ENCODE results near the gene C11orf24. TPM values are rescaled to one million over a fixed set of nuclear protein-coding genes. Genes with fewer than 3 reads are reported as not detected.

Gene C11orf24
- total and polyA plus RNA-seq, 2 of the 4 experiments (the other 2 are of a cell fraction), result 42.5 to 135 TPM

DNA sequence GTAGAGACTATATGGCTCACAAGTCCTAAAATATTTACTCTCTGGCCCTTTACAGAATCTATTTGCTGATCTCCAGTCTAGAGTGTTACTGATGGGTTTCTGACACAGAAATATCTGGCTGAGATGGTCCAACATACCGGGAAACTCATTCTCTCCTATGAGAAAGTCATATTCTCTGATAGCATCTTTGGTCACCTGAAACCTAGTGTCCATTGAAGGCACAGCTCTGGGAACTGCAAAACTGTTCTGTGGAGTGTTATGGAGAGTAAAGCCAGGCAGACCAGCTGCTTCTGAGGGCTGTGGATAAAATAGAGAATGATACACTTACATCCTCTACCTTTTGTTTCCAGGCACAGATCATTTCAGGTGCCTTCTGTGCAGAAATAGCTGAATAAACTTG lies 2.5 kb upstream of the C11orf24 start:
- H2AK5ac ChIP-seq (ENCODE audit: low read depth, low read length), result no peak overlapping the region
- whole genome bisulfite sequencing, 2 experiments (ENCODE audit: extremely low coverage in 2 of 2, insufficient read length in 1 of 2), result no CpG with 5 or more reads among the region's 1 CpG
- ATAC-seq (ENCODE audit: low read depth) (no peak), DNase-seq (no peak)
- H2BK5ac ChIP-seq (ENCODE audit: low read depth, low read length, poor library complexity, severe bottlenecking), result no peak overlapping the region
- H3K79me1 ChIP-seq (ENCODE audit: low read depth in 1 of 2, low read length in 2 of 2), result peaks cover 14 to 33% of the 10 kb centered on the region in 2 experiments
- H3K36me3 ChIP-seq (ENCODE audit: control insufficient read depth, insufficient read depth, low read length), result no peaks in the 10 kb centered on the region; the same call in 1 of the 2 replicates
- no peak overlapping the region for H3K18ac ChIP-seq (ENCODE audit: low read depth, low read length)
- H3K4me1 ChIP-seq (ENCODE audit: control insufficient read depth, insufficient read depth, low read length), result peaks cover 9% of the 10 kb centered on the region
- no peak overlapping the region for H4K5ac ChIP-seq (ENCODE audit: low read depth, low read length)
- no peak overlapping the region for H3K4me2 ChIP-seq (ENCODE audit: low read depth, low read length)
- H3K9me3 ChIP-seq (ENCODE audit: control insufficient read depth, insufficient read depth, low read length), result no peaks in the 10 kb centered on the region; the same call in 1 of the 2 replicates
- H4K20me1 ChIP-seq (ENCODE audit: insufficient read depth, low read length), result peaks cover 18% of the 10 kb centered on the region
- ChIA-PET CTCF (no interaction called here), POLR2A (ENCODE audit: unreplicated experiment) (no interaction called here)
- no peak overlapping the region for H4K91ac ChIP-seq (ENCODE audit: insufficient read depth, low read depth, low read length)
- in situ Hi-C loops (cut with MboI; ENCODE audit: low sequenced_read_pairs), result no loop called here
- intact Hi-C loops (cut with micrococcal nuclease), result no loop called here
- no peak overlapping the region for H3K14ac ChIP-seq (replicated peaks; ENCODE audit: low read depth, low read length)
- H3K23ac ChIP-seq (ENCODE audit: low read depth, low read length), result no peak overlapping the region
- H2BK20ac ChIP-seq (ENCODE audit: low read depth, low read length), result no peak overlapping the region
- H2BK120ac ChIP-seq (ENCODE audit: low read depth, low read length), result no peak overlapping the region
- no peak overlapping the region for H2AFZ ChIP-seq (replicated peaks; ENCODE audit: low read length, poor library complexity)
- no peak overlapping the region for H3K4me3 ChIP-seq (ENCODE audit: insufficient read depth, low read depth, low read length)
- peaks cover 14% of the 10 kb centered on the region for H3K9me1 ChIP-seq (ENCODE audit: insufficient read depth, low read length)
- H3K9ac ChIP-seq (ENCODE audit: low read depth, low read length), result no peak overlapping the region
- H3K4ac ChIP-seq (ENCODE audit: low read depth, low read length), result no peak overlapping the region
- no peak overlapping the region for H3K56ac ChIP-seq (ENCODE audit: extremely low read depth, insufficient read depth, low read length)
- H3K27me3 ChIP-seq (ENCODE audit: control insufficient read depth, insufficient read depth, low read length), result no peaks in the 10 kb centered on the region
- H4K8ac ChIP-seq (ENCODE audit: low read depth in 2 of 2, low read length in 2 of 2), result no peak overlapping the region
- H2BK15ac ChIP-seq (ENCODE audit: low read depth, low read length), result no peak overlapping the region
- no peak for TF ChIP-seq MAFK (IDR thresholded peaks at IDR 0.05; ENCODE audit: low read depth, low read length)
- TF ChIP-seq POLR2A (IDR thresholded peaks at IDR 0.05; ENCODE audit: low read depth, low read length), result no peak
- TF ChIP-seq, protein P1, sequence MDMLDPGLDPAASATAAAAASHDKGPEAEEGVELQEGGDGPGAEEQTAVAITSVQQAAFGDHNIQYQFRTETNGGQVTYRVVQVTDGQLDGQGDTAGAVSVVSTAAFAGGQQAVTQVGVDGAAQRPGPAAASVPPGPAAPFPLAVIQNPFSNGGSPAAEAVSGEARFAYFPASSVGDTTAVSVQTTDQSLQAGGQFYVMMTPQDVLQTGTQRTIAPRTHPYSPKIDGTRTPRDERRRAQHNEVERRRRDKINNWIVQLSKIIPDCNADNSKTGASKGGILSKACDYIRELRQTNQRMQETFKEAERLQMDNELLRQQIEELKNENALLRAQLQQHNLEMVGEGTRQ (IDR thresholded peaks at IDR 0.05; ENCODE audit: low read depth, low read length), result no peak
- dilution Hi-C loops (cut with HindIII; ENCODE audit: low sequenced_read_pairs, unreplicated experiment), result no loop called here
- no peak overlapping the region for H2AK9ac ChIP-seq (replicated peaks; ENCODE audit: low read depth, low read length, poor library complexity)
- H3K27ac ChIP-seq (ENCODE audit: insufficient read depth, low read length), result no peak overlapping the region
- BruUV-seq (replicated peaks), result no TSS peak
